Mucosa of gallbladder (tissue), 1 donor: Measurements from ENCODE around the gene PTPN7. TPM values are rescaled to one million over a fixed set of nuclear protein-coding genes. Genes with fewer than 3 reads are reported as not detected.
"Not testable (repeated sequence)": the region's sequence is repeated elsewhere in the genome, so short reads cannot be mapped to it uniquely, and the experiment has no call there.

Experiments used
- DNase-seq: peaks from one replicate; pipeline ENCODE4 v3.0.0-alpha.2; 2020; ENCODE audit warnings: low spot score
- total RNA-seq: library from RNA; stranded (reverse); gene quantifications from one replicate; pipeline ENCODE4 v1.2.1, GENCODE V29; 2021
- donor health status: DM: no; HTN: no; CAD: no.

PTPN7 gene
- total RNA-seq = 9.3 TPM

- no peak for DNase-seq
Observed at GRCh38 chr1:202160377-202160940, at the start of gene PTPN7. TSS of gene PTPN7 (minus strand) at chr1:202160602. CDS start at chr1:202159402, 1,200 bp downstream.

GRCh38 chr1:202208351-202208857 lies 48.0 kb upstream of the PTPN7 start:
- no peak for DNase-seq

- no peak for DNase-seq
Observed at GRCh38 chr1:202207292-202207691, 46.9 kb upstream of the PTPN7 start.

DNA sequence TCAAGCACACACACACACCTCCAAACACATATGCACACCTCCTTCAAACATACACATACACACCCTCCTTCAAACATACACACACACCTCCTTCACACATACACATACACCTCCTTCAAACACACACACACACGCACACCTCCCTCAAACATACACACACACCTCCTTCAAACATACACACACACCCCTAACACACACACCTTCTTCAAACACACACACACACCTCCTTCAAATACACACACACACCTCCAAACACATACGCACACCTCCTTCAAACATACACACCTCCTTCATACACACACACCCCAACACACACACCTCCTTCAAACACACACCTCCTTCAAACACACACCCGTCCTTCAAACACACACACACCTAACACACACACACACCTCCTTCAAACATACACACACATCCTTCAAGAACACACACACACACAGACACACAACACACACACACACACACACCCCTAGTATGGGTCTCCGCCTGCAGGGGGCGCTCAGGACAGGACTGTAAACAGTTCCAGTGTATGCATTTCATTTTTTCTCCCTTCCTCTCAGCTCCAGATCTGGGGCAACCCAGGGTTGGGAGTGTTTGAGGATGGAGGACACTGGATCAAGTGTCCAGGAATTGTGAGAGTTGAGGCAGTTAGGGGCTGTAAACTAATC lies 45.3 kb upstream of the PTPN7 start:
- no peak for DNase-seq

DNA sequence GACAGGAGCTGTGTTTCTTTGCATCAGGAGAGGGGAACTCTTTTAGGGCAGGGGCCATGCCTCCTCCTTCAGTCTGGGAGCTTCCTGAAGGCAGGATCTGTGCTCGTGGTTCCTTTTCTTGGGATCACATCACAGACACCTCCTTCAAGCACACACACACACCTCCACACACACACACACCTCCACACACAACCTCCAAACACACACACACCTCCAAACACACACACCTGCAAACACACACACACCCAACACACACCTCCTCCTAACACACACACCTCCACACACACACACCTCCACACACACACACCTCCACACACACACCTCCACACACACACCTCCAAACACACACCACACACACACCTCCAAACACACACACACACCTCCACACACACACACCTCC lies 43.7 kb upstream of the PTPN7 start:
- DNase-seq = no peak

GRCh38 chr1:202203238-202204039 lies 43.0 kb upstream of the PTPN7 start:
- DNase-seq = no peak

GRCh38 chr1:202202500-202203168 lies 42.2 kb upstream of the PTPN7 start:
- DNase-seq = no peak

- no peak for DNase-seq
Observed at GRCh38 chr1:202201971-202202370, 41.6 kb upstream of the PTPN7 start.

DNA sequence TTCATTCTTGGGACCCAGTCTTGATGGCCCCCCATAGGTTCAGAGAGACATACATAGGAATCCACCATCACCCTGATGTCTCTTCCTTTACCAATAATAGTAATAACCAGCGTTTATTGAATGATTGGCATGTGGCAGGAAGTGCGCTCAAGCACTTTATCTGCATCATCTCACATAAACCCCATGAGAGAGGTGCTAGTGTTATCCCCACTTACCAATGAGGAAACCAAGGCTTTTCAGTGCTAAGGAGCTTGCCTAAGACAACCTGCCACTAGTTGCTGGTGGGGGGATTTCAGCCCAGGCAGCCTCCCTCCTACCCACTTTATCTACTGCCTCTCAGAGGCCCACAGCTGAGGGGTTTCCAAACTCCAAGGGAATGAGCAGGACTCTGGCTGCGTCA lies 40.9 kb upstream of the PTPN7 start:
- DNase-seq = no peak

GRCh38 chr1:202200669-202201068 lies 40.3 kb upstream of the PTPN7 start:
- DNase-seq = peak; percentile 22

DNA sequence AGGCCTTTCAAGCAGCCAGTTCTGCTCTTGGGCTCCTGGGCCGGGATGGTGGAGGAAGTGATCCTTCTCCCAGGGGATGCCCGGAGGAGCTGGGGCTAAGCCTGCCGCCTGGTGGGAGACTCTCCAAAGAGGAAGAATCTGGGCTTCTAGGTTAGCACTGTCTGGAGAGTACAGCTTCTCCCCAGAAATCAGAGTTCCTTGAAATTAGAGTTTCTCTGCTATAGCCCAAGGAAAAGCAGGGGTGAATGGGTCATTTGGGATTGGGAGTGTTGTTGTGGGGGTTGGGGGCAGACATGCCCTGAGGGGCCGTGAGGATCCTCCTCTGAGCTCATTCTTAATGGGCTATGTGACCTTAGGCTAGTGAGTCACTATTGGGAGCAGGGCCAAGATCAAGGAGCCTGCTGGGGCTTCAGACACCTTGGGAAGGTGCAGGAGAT lies 39.7 kb upstream of the PTPN7 start:
- peak; percentile 56 for DNase-seq

GRCh38 chr1:202199040-202199889 lies 38.9 kb upstream of the PTPN7 start:
- peak; percentile 15 for DNase-seq

DNA sequence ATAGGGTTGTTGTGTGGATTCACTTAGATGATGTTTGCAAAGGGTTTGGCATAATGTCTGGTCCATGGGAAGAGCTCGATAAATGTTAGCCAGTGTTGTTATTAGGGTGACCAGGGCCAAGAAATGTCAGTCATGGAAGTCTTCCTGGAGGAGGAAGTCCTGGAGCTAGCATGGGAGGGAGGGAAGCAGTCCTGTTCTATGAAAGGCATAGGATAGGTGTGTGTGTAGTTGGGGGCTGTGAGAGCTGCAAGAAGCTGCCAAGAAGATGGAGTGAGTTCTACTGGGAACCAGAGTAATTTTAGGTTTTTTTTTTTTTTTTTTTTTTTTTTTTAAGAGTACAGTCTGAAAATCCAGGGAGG lies 37.9 kb upstream of the PTPN7 start:
- no peak for DNase-seq

DNA sequence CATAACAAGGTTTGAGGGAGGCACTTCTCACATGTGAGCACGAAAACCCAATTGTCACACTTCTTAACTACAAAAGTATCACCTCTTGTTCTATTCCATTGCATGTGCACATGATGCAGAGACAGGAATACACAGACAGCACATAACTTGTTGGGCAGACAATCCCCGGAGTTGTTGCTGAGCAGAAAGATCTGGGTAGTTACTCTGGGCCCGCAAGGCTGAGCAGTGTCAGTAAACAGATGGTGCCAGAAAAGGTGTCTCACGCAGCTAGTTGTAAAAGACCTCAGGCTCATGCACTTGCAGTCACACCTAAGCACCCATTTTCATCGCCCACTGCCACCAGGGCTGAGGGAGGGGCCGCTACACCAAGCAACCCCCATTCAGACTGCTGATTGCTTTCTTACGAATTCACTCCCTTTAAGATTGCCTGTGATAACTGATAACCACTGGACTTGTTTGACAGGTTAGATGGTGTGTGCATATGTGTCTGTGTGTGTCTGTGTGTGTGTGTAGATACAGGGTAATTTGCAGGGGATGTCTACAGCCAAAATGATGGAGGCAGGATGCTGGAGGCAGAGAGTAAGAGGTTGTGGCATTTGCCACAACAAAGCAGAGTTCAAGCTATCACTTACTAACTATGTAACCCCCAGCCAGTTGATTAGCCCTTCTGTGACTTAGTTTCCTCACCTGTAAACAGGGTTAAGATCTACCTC lies 37.4 kb upstream of the PTPN7 start:
- no peak for DNase-seq

DNA sequence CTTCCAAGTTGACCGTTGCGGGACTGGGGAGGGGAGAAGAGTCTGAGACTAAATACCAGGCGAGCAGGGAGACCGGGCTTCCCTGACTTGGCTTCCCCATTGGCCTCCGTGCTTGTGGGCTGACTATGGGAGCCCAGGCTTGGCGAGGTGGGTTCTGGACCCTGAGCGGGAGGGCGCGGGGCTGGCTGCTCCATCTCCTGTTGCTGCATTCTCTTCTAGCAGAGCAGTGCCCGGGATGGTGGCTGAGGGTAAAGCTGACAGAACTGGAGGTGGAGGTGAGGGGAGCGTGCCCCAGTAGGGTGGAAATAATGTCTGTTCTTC lies 33.9 kb upstream of the PTPN7 start:
- no peak for DNase-seq

DNA sequence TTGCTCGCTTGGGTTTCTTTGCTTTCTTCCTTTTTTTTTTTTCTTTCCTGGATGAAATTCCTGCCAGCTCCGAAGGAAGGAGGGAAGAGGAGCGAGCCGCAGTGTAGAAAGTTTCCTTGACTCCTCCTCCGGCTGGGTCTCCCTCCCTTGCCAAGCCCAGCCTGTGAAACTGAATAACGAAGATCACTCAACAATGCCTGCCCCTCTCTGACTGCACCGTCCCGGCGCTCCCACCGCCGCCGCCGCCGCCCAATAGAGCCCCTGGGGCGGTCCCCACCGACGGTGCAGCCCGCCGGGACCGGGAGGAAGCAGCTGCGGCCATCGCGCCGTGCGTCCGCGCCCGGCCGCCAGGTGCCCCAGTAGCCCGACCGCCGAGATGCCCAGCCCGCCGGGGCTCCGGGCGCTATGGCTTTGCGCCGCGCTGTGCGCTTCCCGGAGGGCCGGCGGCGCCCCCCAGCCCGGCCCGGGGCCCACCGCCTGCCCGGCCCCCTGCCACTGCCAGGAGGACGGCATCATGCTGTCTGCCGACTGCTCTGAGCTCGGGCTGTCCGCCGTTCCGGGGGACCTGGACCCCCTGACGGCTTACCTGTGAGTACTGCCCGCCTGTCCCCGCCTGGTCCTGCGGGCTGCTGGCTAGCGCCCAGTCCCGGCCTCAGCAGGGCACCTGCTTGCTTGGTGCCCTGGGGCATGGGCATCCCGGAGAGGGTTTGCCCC lies 33.4 kb upstream of the PTPN7 start, which contains the start of gene LGR6:
LGR6 (plus strand) TSS at position 186 of the 714 bp plus-strand sequence; CDS start at position 377, 191 bp downstream.
- DNase-seq = no peak

GRCh38 chr1:202192770-202193613 lies 32.6 kb upstream of the PTPN7 start:
- DNase-seq = peak; percentile 57

- not testable (repeated sequence) for DNase-seq
Observed at GRCh38 chr1:202191391-202191790, 31.0 kb upstream of the PTPN7 start.
